Subcutaneous adipose tissue (tissue), 4 donors: ENCODE data around the gene ALPK3. TPM values are rescaled to one million over a fixed set of nuclear protein-coding genes. Genes with fewer than 3 reads are reported as not detected.

Experiments used
- total RNA-seq, 4 donors: library from RNA; depleted of rRNA; stranded (reverse); fragments of >200 nt; gene quantifications; one replicate each; pipeline ENCODE4 v1.1.0, GENCODE V29; 2016
- TF ChIP-seq, protein P1 (sequence below): fragments of 450-650 bp; IDR thresholded peaks from one replicate; pipeline ENCODE4 v1.5.1; 2016; ENCODE audit warnings: low read depth, mild to moderate bottlenecking, control low read depth, antibody characterized with exemption, moderate library complexity

ALPK3 gene
- total RNA-seq, 4 donors from 2014 or later, result 3.3 to 70.3 (median 8.1) TPM

DNA sequence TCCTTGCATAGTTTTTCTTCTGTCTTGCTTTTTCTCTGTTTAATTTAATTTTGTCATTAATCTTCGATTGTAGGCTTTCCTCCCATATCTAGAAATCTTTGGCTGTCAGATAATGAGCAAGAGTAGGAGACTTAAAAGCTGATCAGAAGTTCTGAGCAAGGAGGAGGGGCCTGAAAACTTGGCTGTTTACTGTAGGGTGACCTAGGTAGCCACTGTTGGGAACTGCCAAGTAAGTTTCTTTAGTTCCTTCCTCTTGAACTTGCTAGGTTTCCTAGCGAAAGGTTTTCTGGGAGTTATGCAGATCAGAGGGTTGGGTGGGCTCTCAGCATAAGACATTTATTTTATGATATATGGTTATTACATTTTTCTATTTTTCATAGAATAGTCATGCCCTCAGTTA lies 14.5 kb downstream of the ALPK3 start:
- TF ChIP-seq, protein P1, sequence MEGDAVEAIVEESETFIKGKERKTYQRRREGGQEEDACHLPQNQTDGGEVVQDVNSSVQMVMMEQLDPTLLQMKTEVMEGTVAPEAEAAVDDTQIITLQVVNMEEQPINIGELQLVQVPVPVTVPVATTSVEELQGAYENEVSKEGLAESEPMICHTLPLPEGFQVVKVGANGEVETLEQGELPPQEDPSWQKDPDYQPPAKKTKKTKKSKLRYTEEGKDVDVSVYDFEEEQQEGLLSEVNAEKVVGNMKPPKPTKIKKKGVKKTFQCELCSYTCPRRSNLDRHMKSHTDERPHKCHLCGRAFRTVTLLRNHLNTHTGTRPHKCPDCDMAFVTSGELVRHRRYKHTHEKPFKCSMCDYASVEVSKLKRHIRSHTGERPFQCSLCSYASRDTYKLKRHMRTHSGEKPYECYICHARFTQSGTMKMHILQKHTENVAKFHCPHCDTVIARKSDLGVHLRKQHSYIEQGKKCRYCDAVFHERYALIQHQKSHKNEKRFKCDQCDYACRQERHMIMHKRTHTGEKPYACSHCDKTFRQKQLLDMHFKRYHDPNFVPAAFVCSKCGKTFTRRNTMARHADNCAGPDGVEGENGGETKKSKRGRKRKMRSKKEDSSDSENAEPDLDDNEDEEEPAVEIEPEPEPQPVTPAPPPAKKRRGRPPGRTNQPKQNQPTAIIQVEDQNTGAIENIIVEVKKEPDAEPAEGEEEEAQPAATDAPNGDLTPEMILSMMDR, result no peak

DNA sequence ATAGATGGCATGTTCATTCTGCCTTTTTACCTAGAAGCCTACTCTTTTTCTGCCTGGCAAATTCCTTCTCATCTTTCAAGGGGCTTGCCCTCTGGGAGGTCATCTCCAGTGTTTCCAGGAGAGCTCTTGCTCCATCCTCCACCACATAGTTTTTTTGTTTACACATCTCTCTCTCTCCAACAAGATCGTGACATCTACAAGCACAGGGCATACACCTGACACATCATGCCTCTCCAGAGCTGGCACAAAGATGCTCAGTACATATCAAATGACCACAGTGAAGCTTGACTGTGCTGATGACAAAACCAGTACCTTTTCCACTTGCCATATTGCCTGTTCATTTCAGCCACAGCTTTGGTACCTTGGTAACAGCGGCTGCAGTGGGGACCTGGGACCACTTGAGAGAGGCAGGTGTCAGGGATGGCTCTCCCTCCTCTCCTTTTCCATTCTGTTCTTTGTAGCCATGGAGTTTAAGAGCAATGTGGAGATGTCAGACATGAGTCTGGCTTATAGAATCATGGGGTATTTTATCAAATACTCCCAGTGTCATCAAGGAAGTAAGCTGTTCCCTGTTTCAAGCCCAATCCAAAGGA lies 15.4 kb downstream of the ALPK3 start:
- TF ChIP-seq, protein P1, result no peak

DNA sequence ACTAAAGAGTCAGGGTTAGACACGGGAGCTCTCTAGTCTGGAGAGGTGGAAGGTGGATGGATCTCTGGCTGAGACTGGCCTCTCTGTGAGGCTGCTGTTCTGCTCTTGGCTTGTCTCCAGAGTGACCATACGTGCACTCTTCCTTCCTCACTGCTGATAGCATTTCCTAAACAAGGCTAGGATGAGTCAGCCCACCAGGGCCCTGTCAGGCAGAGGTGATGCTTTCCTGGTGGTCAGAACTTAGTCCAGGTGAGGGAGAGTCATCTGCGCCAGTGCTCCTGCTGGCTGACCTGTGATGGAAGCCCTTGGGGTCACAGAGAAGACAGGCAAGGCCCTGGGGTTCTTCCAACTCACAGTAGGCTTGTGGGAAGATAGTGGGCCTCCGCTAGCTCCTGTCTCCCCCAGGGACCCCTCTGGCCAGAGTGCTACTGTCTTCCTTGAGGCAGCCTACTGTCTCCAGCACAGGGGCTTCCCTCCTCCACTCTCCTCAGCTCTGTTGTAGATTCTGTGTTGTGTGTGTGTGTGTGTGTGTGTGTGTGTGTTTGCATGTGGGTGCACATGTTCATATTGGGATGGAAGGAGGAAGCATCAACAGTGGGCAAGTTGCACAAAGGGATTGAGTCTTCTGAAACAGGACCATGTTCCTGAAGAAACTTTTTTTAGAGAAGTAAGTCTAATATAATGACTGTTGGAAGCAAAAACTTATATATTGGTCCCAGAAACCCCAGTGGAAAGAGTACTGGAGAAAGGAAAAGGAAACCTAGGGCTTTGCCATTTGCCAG lies 16.5 kb downstream of the ALPK3 start:
- TF ChIP-seq, protein P1, result no peak

DNA sequence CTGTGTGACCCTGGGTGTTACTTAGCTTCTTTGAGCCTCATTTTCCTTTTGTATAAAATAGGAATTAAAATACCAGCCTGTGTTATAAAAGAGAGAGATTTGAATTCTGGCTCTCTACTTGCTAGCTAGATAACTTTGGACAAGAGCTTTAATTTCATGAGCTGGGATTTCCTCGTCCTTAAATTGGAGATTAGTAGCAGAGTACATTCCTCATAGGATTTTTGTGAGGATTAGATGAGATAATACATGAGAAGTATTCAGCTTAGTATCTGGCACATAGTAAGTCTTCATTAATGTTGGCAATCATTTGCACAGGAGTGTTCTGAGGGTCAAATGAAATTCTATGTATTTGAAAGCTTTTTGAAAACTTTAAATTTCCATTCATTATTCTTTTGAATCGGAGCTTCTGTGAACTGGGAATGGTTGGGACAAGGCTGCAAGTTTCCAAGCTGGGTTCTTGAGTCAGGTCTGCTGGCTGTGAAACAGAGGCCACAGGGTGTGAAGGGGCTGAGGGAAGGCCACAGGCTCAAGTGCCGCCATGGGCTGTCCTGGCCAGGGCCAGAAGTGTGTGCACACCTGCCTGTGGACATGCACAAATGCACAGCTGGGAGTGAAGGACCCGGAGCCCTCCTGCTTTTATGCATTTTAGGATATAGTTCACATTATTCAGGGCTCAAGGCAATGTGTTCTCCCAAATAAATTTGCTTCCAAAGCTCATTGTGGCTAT lies 17.2 kb downstream of the ALPK3 start:
- TF ChIP-seq, protein P1, result no peak

DNA sequence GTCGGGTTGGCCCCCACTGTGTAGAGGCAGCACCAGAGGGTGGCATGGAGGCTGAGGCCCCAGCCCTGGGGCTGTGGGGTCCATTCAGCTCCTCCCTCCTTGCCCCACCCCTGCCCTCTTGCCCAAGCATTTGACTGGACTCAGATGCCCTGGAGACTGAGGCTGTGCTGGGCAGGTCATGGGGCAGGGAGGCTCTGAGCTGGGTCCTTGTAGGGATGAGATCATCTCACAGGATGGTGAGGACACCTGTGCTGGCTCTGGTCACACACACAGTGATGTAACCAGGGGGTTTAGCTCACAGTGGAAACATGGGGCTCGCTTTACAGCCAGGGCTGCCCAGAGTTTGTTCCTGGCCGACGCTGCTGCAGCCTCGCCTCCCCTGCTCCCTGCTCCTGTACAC lies 17.8 kb downstream of the ALPK3 start:
- TF ChIP-seq, protein P1, result no peak

DNA sequence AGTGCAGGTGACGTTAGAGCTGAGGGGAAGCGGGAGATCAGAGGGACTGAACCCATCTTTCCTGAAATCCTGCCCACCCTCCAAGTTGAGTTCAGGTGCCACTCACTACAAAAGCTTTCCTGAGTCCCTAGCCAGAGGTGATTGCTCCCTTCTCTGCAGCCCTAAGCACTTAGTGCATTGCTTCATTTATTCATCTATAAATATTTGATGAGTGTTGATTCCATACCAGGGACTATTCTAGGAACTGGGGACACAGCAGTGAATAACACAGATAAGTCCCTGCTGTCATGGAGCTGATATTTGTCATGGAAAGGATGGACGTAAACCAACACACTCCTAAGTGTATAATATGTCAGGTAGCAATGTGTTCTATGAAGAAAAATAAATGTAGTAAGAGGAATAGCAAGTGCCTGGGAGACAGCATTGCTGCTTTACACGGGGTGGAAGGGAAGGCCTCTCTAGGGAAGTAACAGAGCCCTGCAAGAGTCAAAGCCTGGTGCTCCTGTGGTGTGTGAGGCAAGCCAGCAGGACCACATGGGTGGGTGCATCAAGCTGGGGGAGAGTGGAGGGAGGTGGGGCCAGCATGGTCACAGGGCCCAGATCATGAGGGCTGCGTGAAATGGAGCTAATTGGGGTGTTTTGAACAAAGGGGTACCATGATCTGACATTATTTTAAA lies 18.6 kb downstream of the ALPK3 start:
- TF ChIP-seq, protein P1, result no peak
